Measurements from ENCODE around the gene RAB3GAP2. TPM values are rescaled to one million over a fixed set of nuclear protein-coding genes. Genes with fewer than 3 reads are reported as not detected.
A peak's percentile ranks its signal among the peaks of the same experiment; 100 is the strongest.

The RAB3GAP2 gene
- total RNA-seq, 4 donors from 2014 or later, result 23.6 to 33.8 (median 27.7) TPM

DNA sequence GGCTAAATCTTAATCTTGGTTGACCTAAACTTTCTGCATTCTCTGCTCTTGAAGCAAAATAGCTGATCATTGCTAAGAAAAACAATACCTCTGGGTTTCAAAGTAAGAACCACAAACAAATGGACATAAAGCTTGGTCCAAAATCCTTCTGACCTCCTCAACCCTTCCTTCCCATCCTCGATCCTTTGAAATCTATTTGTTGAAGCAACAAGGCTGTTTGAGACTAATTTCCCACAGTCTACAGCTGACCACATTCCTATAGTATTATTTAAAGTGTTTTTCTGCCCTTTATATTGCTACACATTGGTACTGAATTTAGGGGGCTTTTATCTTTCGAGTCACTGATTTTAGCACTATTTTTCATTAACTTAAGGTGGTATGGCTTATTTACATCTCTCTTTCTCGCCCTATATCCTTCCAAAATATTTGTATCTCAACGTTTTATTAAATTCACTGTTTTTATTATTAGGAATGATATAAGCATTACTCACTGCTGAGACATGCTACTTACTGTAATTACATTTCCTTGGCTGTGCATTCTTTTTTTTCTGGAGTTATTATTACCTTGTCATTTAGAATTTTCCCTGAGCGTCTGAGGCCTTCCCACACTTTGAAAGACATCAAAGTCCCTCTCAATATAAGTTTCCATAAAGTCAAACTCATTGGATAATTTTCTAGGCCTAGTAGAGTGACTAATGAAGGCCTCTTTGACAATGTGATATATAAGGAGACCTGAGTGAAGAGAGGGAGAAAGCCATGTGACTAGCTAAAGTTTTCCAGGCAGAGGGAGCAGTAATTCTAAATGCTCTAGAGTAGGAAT is 73.9 kb downstream of the RAB3GAP2 start:
- no peaks in the 10 kb centered on the region for H3K27me3 ChIP-seq
- no peak overlapping the region for H3K4me3 ChIP-seq
- H3K9me3 ChIP-seq, result no peaks in the 10 kb centered on the region
- TF ChIP-seq POLR2A (IDR thresholded peaks at IDR 0.05), result no peak
- TF ChIP-seq, protein P1, sequence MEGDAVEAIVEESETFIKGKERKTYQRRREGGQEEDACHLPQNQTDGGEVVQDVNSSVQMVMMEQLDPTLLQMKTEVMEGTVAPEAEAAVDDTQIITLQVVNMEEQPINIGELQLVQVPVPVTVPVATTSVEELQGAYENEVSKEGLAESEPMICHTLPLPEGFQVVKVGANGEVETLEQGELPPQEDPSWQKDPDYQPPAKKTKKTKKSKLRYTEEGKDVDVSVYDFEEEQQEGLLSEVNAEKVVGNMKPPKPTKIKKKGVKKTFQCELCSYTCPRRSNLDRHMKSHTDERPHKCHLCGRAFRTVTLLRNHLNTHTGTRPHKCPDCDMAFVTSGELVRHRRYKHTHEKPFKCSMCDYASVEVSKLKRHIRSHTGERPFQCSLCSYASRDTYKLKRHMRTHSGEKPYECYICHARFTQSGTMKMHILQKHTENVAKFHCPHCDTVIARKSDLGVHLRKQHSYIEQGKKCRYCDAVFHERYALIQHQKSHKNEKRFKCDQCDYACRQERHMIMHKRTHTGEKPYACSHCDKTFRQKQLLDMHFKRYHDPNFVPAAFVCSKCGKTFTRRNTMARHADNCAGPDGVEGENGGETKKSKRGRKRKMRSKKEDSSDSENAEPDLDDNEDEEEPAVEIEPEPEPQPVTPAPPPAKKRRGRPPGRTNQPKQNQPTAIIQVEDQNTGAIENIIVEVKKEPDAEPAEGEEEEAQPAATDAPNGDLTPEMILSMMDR (IDR thresholded peaks at IDR 0.05), result no peak
- H3K4me1 ChIP-seq, result no peaks in the 10 kb centered on the region
- peaks cover 0 to 60% (median 0%) of the 10 kb centered on the region in 3 donors for H3K36me3 ChIP-seq
- no peak overlapping the region for H3K27ac ChIP-seq
- DNase-seq, result no peak

DNA sequence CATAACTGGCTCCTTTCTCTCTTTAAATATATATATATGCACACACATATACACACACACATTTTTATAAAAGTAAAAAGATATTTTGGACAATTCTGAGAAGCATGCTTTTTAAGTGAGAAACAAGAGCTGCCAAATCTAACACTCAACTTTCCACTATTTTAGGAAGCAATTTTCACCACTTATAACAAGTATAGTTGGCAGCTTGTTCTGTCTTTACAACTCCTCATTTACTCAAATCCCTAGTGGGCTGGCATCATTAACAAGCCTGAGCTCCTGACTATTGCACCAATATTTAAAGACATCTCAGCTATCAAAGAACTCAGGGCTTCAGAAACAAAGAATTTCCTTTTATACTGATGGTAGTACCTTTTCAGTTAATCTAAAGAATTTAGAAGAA is 76.6 kb downstream of the RAB3GAP2 start:
- Histone ChIP-seq H3K4me1 (no peaks in the 10 kb centered on the region), H3K9me3 (no peaks in the 10 kb centered on the region), H3K4me3 (no peak overlapping the region), H3K36me3 (peaks cover 0 to 67% (median 0%) of the 10 kb centered on the region in 3 donors), H3K27me3 (no peaks in the 10 kb centered on the region), H3K27ac (no peak overlapping the region)
- TF ChIP-seq POLR2A (IDR thresholded peaks at IDR 0.05), result no peak
- TF ChIP-seq, protein P1 (IDR thresholded peaks at IDR 0.05), result no peak
- DNase-seq, result no peak

DNA sequence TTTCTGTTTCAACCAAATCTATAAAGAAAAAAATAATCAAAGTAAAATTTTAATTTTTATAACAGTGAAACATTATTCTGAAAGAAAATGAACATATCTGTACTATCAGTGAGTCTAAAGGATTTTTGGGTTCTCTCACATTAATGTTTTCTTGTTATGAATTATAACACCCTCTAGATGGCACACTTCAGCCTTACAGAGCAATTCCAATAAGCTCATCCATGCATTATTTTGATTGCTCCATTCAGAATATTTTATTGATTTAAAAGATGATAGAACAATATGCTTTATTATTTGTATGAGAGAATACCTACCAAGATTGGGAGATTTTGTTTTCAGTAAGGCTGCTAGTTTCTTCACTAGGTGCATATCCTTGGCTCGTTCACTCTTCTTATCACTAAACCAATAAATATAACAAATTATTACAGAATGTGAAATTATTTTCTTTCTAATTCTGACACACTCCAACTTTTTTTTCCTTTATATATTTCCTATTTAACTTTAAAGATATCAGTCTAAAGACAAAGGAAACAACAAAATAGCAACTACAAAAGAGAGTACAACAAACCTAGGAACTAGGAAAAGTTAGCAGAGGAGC is 82.4 kb downstream of the RAB3GAP2 start:
- no peak overlapping the region for H3K4me3 ChIP-seq
- no peaks in the 10 kb centered on the region for H3K4me1 ChIP-seq
- H3K9me3 ChIP-seq, result no peaks in the 10 kb centered on the region
- H3K36me3 ChIP-seq, result peaks cover 0 to 74% (median 0%) of the 10 kb centered on the region in 3 donors
- DNase-seq, result no peak
- no peaks in the 10 kb centered on the region for H3K27me3 ChIP-seq
- no peak overlapping the region for H3K27ac ChIP-seq
- TF ChIP-seq, protein P1 (IDR thresholded peaks at IDR 0.05), result peak in 4 of 6 experiments; percentile 47 to 55 (median 49)
- no peak for TF ChIP-seq POLR2A (IDR thresholded peaks at IDR 0.05)

DNA sequence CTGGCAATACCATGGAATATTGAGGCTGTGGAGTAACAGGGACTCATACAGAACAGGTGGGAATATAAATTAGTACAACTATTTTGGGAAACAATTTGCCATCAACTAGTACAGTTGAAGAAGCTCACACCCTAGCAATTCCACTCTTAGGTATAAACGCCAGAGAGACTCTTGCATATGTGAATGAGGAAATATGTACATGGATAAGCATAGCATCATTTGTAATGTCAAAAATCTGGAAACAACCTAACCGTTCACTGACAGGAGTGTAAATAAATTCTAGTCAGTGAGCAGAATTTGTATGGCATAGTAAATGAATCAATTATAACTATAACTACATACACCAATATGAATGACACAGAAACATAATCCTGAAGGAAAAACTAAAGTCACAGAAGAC is 83.7 kb downstream of the RAB3GAP2 start:
- Histone ChIP-seq H3K4me3 (no peak overlapping the region), H3K9me3 (no peaks in the 10 kb centered on the region), H3K36me3 (peaks cover 0 to 61% (median 0%) of the 10 kb centered on the region in 3 donors), H3K4me1 (no peaks in the 10 kb centered on the region), H3K27ac (no peak overlapping the region), H3K27me3 (no peaks in the 10 kb centered on the region)
- DNase-seq, result no peak
- TF ChIP-seq, protein P1 (IDR thresholded peaks at IDR 0.05), result no peak
- TF ChIP-seq POLR2A (IDR thresholded peaks at IDR 0.05), result no peak

- Histone ChIP-seq H3K27me3 (no peaks in the 10 kb centered on the region), H3K4me1 (no peaks in the 10 kb centered on the region), H3K27ac (no peak overlapping the region), H3K9me3 (no peaks in the 10 kb centered on the region), H3K4me3 (no peak overlapping the region), H3K36me3 (peaks cover 0 to 53% (median 0%) of the 10 kb centered on the region in 3 donors)
- TF ChIP-seq POLR2A (IDR thresholded peaks at IDR 0.05), result no peak
- TF ChIP-seq, protein P1 (IDR thresholded peaks at IDR 0.05), result no peak
- no peak for DNase-seq
These were observed 85.5 kb downstream of the RAB3GAP2 start for GRCh38 chr1:220186752-220187151.
